ENCODE measurements around the gene DZIP1.

- no peak for TF ChIP-seq EP300 (IDR thresholded peaks at IDR 0.05; ENCODE audit: borderline replicate concordance)
- TF ChIP-seq MAX (IDR thresholded peaks at IDR 0.05) = no peak
- peak; percentile 70 for TF ChIP-seq RAD21 (IDR thresholded peaks at IDR 0.05; ENCODE audit: low read depth)
- no peak for TF ChIP-seq TCF12 (IDR thresholded peaks at IDR 0.05; ENCODE audit: low read depth)
- no peak for TF ChIP-seq FOXM1 (IDR thresholded peaks at IDR 0.05; ENCODE audit: borderline replicate concordance, low read depth)
- no peak for TF ChIP-seq YY1 (IDR thresholded peaks at IDR 0.05; ENCODE audit: low read depth)
- TF ChIP-seq USF1 (IDR thresholded peaks at IDR 0.05) = no peak
These were observed 16.6 kb upstream of the DZIP1 start for GRCh38 chr13:95660981-95661581.
